SH-SY5Y (cell line): Measurements from ENCODE around the gene CLASP1.

Experiments
- GATA2 ChIP-seq: IDR thresholded peaks from 2 replicates; pipeline ENCODE4 v1.6.1; 2011; ENCODE audit warnings: mild to moderate bottlenecking, low read depth, low read length
- GATA3 ChIP-seq: IDR thresholded peaks from 2 replicates; pipeline ENCODE4 v1.6.1; 2011; ENCODE audit warnings: low read depth, mild to moderate bottlenecking, low read length, moderate library complexity

DNA sequence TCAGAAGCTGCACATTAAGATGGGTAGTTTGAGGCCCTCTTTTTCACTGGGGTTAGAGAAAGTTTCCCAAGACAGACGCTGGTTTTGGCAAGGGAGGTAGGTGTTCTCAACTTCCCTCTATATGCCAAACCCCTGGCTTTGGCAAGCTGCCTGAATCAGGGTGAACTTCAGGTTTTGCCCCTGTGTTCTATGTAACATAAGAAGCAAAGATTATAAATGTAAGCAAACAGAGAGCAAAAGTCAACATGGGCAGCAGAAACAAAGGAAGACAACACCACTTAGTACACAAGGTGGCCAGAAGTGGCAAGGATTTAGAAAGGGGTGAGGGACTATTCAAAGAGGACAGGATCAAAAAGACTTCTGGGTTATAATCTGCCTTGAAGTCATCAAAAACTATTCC lies 293.8 kb downstream of the CLASP1 start:
- TF ChIP-seq GATA2 (no peak), GATA3 (no peak)
